ENCODE measurements around the gene SDSL. TPM values are rescaled to one million over a fixed set of nuclear protein-coding genes. Genes with fewer than 3 reads are reported as not detected.
A peak's percentile ranks its signal among the peaks of the same experiment; 100 is the strongest.

The SDSL gene
- total RNA-seq, 2 donors from 2014 or later: 6.2 to 8.5 TPM

GRCh38 chr12:113457185-113457584 lies 35.0 kb downstream of the SDSL start:
- Histone ChIP-seq H3K27me3 (replicated peaks; ENCODE audit: insufficient read depth) (peaks cover 8% of the 10 kb centered on the region), H3K27ac (no peak overlapping the region), H3K4me3 (no peak overlapping the region), H3K36me3 (no peaks in the 10 kb centered on the region), H3K9me3 (no peaks in the 10 kb centered on the region), H3K4me1 (replicated peaks) (no peaks in the 10 kb centered on the region)
- no peak for DNase-seq (ENCODE audit: low spot score)
- TF ChIP-seq CTCF (IDR thresholded peaks at IDR 0.05) (no peak), POLR2A (IDR thresholded peaks at IDR 0.05) (no peak), POLR2AphosphoS5 (IDR thresholded peaks at IDR 0.05) (no peak)
- 42% methylated on average over 10 of the region's 10 CpGs for WGBS
- intact Hi-C loops (cut with DNase I): no loop called here

DNA sequence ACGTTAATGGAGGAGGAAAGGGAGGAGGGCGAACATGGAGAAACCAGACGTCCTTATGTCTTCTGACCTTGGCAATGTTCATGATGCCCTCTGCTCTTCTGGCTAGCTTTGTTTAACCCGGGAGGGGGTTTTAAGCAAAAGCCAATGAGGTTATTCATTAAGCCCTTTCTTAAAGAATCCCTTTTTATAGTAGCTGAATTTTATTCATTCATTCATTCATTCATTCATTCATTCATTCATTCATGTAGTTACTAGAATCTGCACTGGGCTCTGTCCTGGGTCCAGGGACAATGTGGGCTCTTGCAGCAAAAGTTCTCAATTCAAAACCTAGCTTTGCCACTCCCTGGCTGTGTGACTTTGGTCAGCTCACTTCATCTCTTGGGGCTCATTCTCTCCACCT lies 35.5 kb downstream of the SDSL start:
- WGBS: 52% methylated on average over 4 of the region's 4 CpGs
- intact Hi-C loops (cut with DNase I): no loop called here
- TF ChIP-seq POLR2AphosphoS5 (IDR thresholded peaks at IDR 0.05) (no peak), CTCF (IDR thresholded peaks at IDR 0.05) (no peak), POLR2A (IDR thresholded peaks at IDR 0.05) (no peak)
- DNase-seq (ENCODE audit: low spot score): no peak
- peaks cover 9% of the 10 kb centered on the region for H3K27me3 ChIP-seq (replicated peaks; ENCODE audit: insufficient read depth)
- no peak overlapping the region for H3K27ac ChIP-seq
- H3K9me3 ChIP-seq: no peaks in the 10 kb centered on the region
- no peak overlapping the region for H3K4me3 ChIP-seq
- H3K36me3 ChIP-seq: no peaks in the 10 kb centered on the region
- no peaks in the 10 kb centered on the region for H3K4me1 ChIP-seq (replicated peaks)

- Histone ChIP-seq H3K4me1 (replicated peaks) (peaks cover 4% of the 10 kb centered on the region), H3K4me3 (no peak overlapping the region), H3K27me3 (replicated peaks; ENCODE audit: insufficient read depth) (peaks cover 29% of the 10 kb centered on the region), H3K27ac (no peak overlapping the region), H3K36me3 (no peaks in the 10 kb centered on the region), H3K9me3 (no peaks in the 10 kb centered on the region)
- no peak for DNase-seq (ENCODE audit: low spot score)
- WGBS: 48% methylated on average over 4 of the region's 4 CpGs
- no peak for TF ChIP-seq POLR2A (IDR thresholded peaks at IDR 0.05)
- TF ChIP-seq CTCF (IDR thresholded peaks at IDR 0.05): no peak
- TF ChIP-seq POLR2AphosphoS5 (IDR thresholded peaks at IDR 0.05): no peak
- intact Hi-C loops (cut with DNase I): loop anchor here (5.0 to 10.0 kb wide), 2 partner anchors 235 to 452 kb away; no protein-coding TSS in a partner anchor
Measured at GRCh38 chr12:113459981-113460380, 37.8 kb downstream of the SDSL start.

DNA sequence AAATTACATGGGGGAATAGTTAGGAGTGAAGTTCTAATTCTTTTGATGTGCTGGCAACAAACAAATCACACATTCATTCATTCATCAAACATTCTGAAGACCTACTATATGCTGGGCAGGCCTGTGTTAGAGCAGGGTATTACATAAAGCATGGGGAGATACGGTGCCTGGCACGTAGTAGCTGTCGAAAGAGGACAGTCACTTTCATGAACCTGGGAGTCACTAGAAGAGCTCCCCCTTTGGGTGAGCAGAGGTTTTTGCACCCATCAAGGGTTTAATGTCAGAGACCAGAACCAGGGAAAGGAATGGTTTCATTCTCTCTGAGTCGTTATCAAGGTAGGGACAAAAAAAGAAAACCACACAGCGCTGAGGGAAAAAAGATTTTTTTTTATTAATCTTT lies 39.5 kb downstream of the SDSL start:
- H3K9me3 ChIP-seq: no peaks in the 10 kb centered on the region
- no peak overlapping the region for H3K4me3 ChIP-seq
- peaks cover 4% of the 10 kb centered on the region for H3K4me1 ChIP-seq (replicated peaks)
- peaks cover 44% of the 10 kb centered on the region for H3K27me3 ChIP-seq (replicated peaks; ENCODE audit: insufficient read depth)
- no peak overlapping the region for H3K27ac ChIP-seq
- TF ChIP-seq CTCF (IDR thresholded peaks at IDR 0.05): no peak
- TF ChIP-seq POLR2A (IDR thresholded peaks at IDR 0.05): no peak
- no peak for TF ChIP-seq POLR2AphosphoS5 (IDR thresholded peaks at IDR 0.05)
- no peak for DNase-seq (ENCODE audit: low spot score)
- H3K36me3 ChIP-seq: no peaks in the 10 kb centered on the region
- intact Hi-C loops (cut with DNase I): loop anchor here (5.0 to 10.0 kb wide), 2 partner anchors 233 to 451 kb away; no protein-coding TSS in a partner anchor
- 28% methylated on average over 5 of the region's 5 CpGs for WGBS

DNA sequence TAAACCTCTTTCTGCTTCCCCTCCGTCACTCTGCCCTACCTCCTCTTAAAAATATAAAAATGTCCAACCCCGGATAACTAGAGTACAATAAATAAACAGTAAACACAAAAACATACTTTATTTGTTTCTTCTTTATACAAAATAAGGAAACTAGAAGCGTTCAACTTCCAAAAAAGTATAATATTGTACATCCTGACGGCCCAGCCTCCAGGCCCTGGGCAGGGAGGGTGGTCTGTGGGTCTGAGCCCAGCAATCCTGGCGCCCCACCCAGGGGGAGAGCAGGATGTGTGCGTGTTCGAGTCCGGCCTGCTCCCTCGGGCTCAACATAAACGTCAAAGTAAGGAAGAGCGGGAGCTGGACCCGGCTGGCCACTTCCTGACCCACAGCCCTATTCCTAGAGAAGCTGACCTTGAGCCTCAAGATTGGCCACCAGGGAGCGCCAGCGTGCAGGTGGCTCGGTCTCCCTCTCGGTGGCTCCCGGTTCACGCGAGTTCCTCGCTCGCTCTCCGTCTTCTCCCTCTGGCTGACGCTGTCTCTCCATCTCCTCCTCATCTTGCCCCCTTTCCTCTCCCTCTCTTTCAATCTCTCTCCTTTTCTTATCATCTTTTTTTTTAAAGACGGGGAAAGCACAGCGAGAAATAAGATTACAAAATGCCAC lies 40.1 kb downstream of the SDSL start:
- 10% methylated on average over 25 of the region's 25 CpGs for WGBS
- no peak overlapping the region for H3K4me3 ChIP-seq
- peak; percentile 66 for DNase-seq (ENCODE audit: low spot score)

More for the DNA sequence above, 40.1 kb downstream of the SDSL start:
- H3K9me3 ChIP-seq: no peaks in the 10 kb centered on the region
- no peaks in the 10 kb centered on the region for H3K36me3 ChIP-seq
- TF ChIP-seq POLR2AphosphoS5 (IDR thresholded peaks at IDR 0.05) (no peak), POLR2A (IDR thresholded peaks at IDR 0.05) (no peak), CTCF (IDR thresholded peaks at IDR 0.05) (peak; percentile 47 to 77 (median 68))
- peaks cover 49% of the 10 kb centered on the region for H3K27me3 ChIP-seq (replicated peaks; ENCODE audit: insufficient read depth)
- no peak overlapping the region for H3K27ac ChIP-seq
- peaks cover 4% of the 10 kb centered on the region for H3K4me1 ChIP-seq (replicated peaks)
- intact Hi-C loops (cut with DNase I): loop anchor here (5.0 to 10.0 kb wide), 2 partner anchors 233 to 450 kb away; no protein-coding TSS in a partner anchor
